OCI-LY1 (cell line): ENCODE measurements around the gene SEC14L3.
A peak's percentile ranks its signal among the peaks of the same experiment; 100 is the strongest.

Experiments used
- H2AFZ ChIP-seq: fragments of 200-600 bp; sonication (generic), shearing (Covaris generic); 2 replicates; pipeline ENCODE4 v1.6.0; 2014; ENCODE audit warnings: antibody characterized with exemption, mild to moderate bottlenecking, low read length
- H3F3A ChIP-seq: fragments of 200-600 bp; sonication (generic), shearing (Covaris generic); 2 replicates; pipeline ENCODE4 v1.6.0; 2014; ENCODE audit warnings: mild to moderate bottlenecking, antibody characterized with exemption, low read length, moderate library complexity; ENCODE audit not compliant: insufficient read depth
- H3K27ac ChIP-seq: fragments of 200-600 bp; sonication (generic); 2 replicates; pipeline ENCODE4 v1.5.1; 2014; ENCODE audit warnings: low read length, mixed run types, mild to moderate bottlenecking, low read depth; ENCODE audit not compliant: poor library complexity, severe bottlenecking
- H3K27me3 ChIP-seq: fragments of 200-600 bp; sonication (generic); 2 replicates; pipeline ENCODE4 v1.6.0; 2014; ENCODE audit warnings: antibody characterized with exemption, mild to moderate bottlenecking, low read length, moderate library complexity; ENCODE audit not compliant: insufficient read depth
- H3K36me3 ChIP-seq: fragments of 200-600 bp; sonication (generic); 2 replicates; pipeline ENCODE4 v1.6.1; 2014; ENCODE audit warnings: mild to moderate bottlenecking, antibody characterized with exemption, low read length, moderate library complexity, mixed read lengths; ENCODE audit not compliant: insufficient read depth
- H3K4me1 ChIP-seq: fragments of 200-600 bp; sonication (generic); 2 replicates; pipeline ENCODE4 v1.5.1; 2014; ENCODE audit warnings: mild to moderate bottlenecking, low read length, moderate library complexity; ENCODE audit not compliant: insufficient read depth, severe bottlenecking
- H3K4me2 ChIP-seq: fragments of 200-600 bp; sonication (generic), shearing (Covaris generic); 2 replicates; pipeline ENCODE4 v1.6.1; 2014; ENCODE audit warnings: low read length
- H3K4me3 ChIP-seq: fragments of 200-600 bp; sonication (generic); 2 replicates; pipeline ENCODE4 v1.5.1; 2014; ENCODE audit warnings: low read length, low read depth, mild to moderate bottlenecking, mixed read lengths; ENCODE audit not compliant: poor library complexity, severe bottlenecking
- H3K79me2 ChIP-seq: fragments of 200-600 bp; shearing (Covaris generic); 2 replicates; pipeline ENCODE4 v1.6.1; 2016; ENCODE audit warnings: mixed run types, low read length, mixed read lengths; ENCODE audit not compliant: insufficient read depth
- H3K9ac ChIP-seq: fragments of 200-600 bp; sonication (generic), shearing (Covaris generic); 2 replicates; pipeline ENCODE4 v1.6.1; 2014; ENCODE audit warnings: mild to moderate bottlenecking, low read length, mixed read lengths
- H3K9me2 ChIP-seq: fragments of 200-600 bp; sonication (generic), shearing (Covaris generic); 2 replicates; pipeline ENCODE4 v1.6.1; 2014; ENCODE audit warnings: low read depth, mild to moderate bottlenecking, low read length, mixed read lengths
- H3K9me3 ChIP-seq: fragments of 200-600 bp; shearing (Covaris generic); 2 replicates; pipeline ENCODE4 v1.6.1; 2014; ENCODE audit warnings: low read length, mixed read lengths
- H4K20me1 ChIP-seq: fragments of 200-600 bp; sonication (generic), shearing (Covaris generic); 2 replicates; pipeline ENCODE4 v1.6.0; 2016; ENCODE audit warnings: mild to moderate bottlenecking, low read length; ENCODE audit not compliant: insufficient read depth
- EZH2 ChIP-seq: fragments of 200-600 bp; sonication (generic), shearing (Covaris generic); IDR thresholded peaks from 2 replicates; pipeline ENCODE4 v1.8.0; 2017; ENCODE audit warnings: borderline replicate concordance, mixed run types, mild to moderate bottlenecking, antibody characterized with exemption, low read length, moderate library complexity, mixed read lengths
- TF ChIP-seq, protein P1 (sequence below): fragments of 200-600 bp; sonication (generic), shearing (Covaris generic); IDR thresholded peaks from 2 replicates; pipeline ENCODE4 v1.5.1; 2017; ENCODE audit warnings: mild to moderate bottlenecking, antibody characterized with exemption, low read length, moderate library complexity, mixed read lengths

The SEC14L3 gene

DNA sequence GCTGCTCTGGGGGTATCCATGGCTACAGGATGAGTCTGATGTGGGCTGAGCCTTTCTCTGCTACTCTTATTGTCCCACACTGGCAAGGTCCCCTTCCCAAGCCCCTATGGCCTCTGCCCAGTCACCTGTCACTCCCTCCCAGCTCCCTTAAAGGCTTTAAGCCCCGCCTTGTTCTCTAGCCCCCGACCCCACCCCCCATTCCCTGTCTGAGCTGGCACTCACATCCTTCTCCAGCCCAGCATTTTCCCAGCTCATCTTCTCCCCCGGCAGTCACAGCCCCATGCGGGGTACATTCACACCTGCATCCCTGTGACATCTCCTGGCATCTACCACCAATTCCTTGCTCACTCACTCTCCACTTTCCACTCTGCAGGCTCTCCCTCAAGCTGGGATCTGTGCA, 41.9 kb downstream of the SEC14L3 start:
- no peak overlapping the region for H3K4me2 ChIP-seq
- no peak overlapping the region for H3K27ac ChIP-seq
- H3K9me2 ChIP-seq = no peaks in the 10 kb centered on the region
- no peaks in the 10 kb centered on the region for H3K79me2 ChIP-seq
- no peak overlapping the region for H3K9ac ChIP-seq
- H2AFZ ChIP-seq = no peak overlapping the region
- H3K4me1 ChIP-seq = peaks cover 19% of the 10 kb centered on the region
- peaks cover 23% of the 10 kb centered on the region for H3K36me3 ChIP-seq
- no peaks in the 10 kb centered on the region for H3K27me3 ChIP-seq
- H3K9me3 ChIP-seq = no peaks in the 10 kb centered on the region
- TF ChIP-seq, protein P1, sequence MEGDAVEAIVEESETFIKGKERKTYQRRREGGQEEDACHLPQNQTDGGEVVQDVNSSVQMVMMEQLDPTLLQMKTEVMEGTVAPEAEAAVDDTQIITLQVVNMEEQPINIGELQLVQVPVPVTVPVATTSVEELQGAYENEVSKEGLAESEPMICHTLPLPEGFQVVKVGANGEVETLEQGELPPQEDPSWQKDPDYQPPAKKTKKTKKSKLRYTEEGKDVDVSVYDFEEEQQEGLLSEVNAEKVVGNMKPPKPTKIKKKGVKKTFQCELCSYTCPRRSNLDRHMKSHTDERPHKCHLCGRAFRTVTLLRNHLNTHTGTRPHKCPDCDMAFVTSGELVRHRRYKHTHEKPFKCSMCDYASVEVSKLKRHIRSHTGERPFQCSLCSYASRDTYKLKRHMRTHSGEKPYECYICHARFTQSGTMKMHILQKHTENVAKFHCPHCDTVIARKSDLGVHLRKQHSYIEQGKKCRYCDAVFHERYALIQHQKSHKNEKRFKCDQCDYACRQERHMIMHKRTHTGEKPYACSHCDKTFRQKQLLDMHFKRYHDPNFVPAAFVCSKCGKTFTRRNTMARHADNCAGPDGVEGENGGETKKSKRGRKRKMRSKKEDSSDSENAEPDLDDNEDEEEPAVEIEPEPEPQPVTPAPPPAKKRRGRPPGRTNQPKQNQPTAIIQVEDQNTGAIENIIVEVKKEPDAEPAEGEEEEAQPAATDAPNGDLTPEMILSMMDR = no peak
- TF ChIP-seq EZH2 = no peak
- no peaks in the 10 kb centered on the region for H3F3A ChIP-seq
- no peak overlapping the region for H3K4me3 ChIP-seq
- H4K20me1 ChIP-seq = no peaks in the 10 kb centered on the region

DNA sequence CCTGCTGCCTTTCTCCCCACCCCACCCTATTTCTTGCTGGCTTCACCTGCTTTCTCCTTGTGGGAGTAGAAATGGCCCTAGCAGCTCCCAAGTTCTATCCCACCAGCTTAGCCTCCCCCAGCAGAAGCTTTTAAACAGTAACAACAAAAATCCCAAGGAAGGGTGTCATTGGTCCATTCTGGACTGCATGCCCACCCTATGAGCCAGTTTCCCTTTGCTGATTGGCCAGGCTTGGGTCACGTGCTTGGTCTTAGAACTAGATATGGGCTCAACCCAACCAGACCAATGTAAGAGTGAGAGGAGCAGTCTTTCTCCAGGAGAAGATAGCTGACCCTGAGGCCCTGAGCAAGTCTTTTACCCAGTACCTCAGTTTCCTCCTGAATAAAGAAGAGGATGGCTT, 43.9 kb downstream of the SEC14L3 start:
- no peak for TF ChIP-seq EZH2
- TF ChIP-seq, protein P1 = no peak
- Histone ChIP-seq H3K36me3 (peaks cover 23% of the 10 kb centered on the region), H3K4me2 (no peak overlapping the region), H4K20me1 (no peaks in the 10 kb centered on the region), H3K27ac (no peak overlapping the region), H3F3A (no peaks in the 10 kb centered on the region), H3K79me2 (no peaks in the 10 kb centered on the region), H3K9me3 (no peaks in the 10 kb centered on the region), H3K4me3 (no peak overlapping the region), H3K9me2 (no peaks in the 10 kb centered on the region), H3K4me1 (peaks cover 26% of the 10 kb centered on the region), H3K9ac (no peak overlapping the region), H2AFZ (no peak overlapping the region), H3K27me3 (no peaks in the 10 kb centered on the region)

DNA sequence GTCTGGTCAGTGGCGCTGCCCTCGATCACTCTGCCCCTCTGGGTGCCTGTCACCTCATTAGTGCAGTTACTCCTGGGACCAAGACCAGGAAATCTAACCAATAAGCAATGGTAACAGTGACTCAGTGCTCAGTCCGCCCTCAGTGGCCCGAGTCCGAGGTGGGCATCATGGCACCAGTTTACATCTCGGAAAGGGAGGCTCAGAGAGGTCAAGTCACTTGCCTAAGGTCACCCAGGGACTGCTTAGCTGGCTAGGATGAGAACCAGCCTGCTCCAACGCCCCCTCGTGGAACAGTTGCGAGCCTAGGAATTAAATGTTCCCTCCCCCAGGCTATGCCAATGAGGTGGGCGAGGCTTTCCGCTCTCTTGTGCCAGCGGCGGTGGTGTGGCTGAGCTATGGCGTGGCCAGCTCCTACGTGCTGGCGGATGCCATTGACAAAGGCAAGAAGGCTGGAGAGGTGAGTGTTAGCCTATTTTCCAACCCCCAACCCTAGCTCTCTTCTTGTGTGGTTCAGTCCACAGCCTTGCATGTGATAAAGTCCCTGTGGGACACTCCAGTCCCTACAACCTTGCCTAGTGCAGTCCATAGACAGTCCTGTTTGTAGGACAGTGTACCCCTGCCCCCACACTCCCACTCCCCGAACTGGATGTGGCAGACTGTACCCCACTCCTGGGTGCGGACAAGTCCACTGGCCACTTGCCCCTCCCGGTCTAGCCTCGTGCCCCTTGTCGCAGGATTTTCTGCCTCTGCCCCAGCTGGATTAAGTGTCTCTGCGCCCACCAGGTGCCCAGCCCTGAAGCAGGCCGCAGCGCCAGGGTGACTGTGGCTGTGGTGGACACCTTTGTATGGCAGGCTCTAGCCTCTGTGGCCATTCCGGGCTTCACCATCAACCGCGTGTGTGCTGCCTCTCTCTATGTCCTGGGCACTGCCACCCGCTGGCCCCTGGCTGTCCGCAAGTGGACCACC, 45.1 kb downstream of the SEC14L3 start:
- Histone ChIP-seq H3K4me2 (peak overlapping the region; percentile 81), H3K9me2 (no peaks in the 10 kb centered on the region), H3K9ac (peak overlapping the region; percentile 87), H3K27ac (peak overlapping the region; percentile 67), H3K4me3 (peak overlapping the region; percentile 81), H3K4me1 (peaks cover 38% of the 10 kb centered on the region), H3K36me3 (peaks cover 23% of the 10 kb centered on the region), H3K79me2 (no peaks in the 10 kb centered on the region), H3K27me3 (no peaks in the 10 kb centered on the region), H3F3A (no peaks in the 10 kb centered on the region), H4K20me1 (no peaks in the 10 kb centered on the region), H2AFZ (0 out of 2 replicates have a peak overlapping the region, but pooled peaks have one; percentile 1), H3K9me3 (no peaks in the 10 kb centered on the region)
- TF ChIP-seq, protein P1 = peak; percentile 80
- no peak for TF ChIP-seq EZH2
